Loucy (cell line): ENCODE results near the gene PTPRN2.

Experiments
- H2AFZ ChIP-seq: fragments of 200-600 bp; sonication (generic); 2 replicates; pipeline ENCODE4 v1.6.0; 2016; ENCODE audit warnings: antibody characterized with exemption, mild to moderate bottlenecking, low read length, moderate library complexity
- H3F3A ChIP-seq: fragments of 200-600 bp; 2 replicates; pipeline ENCODE4 v1.6.0; 2016; ENCODE audit warnings: antibody characterized with exemption, low read depth, mild to moderate bottlenecking
- H3K27me3 ChIP-seq: fragments of 200-600 bp; sonication (generic); 2 replicates; pipeline ENCODE4 v1.6.1; 2014; ENCODE audit warnings: low read length, mild to moderate bottlenecking; ENCODE audit not compliant: insufficient read depth, poor library complexity, severe bottlenecking
- H3K36me3 ChIP-seq: fragments of 200-600 bp; sonication (generic); 2 replicates; pipeline ENCODE4 v1.6.1; 2016; ENCODE audit warnings: low read length; ENCODE audit not compliant: insufficient read depth
- H3K4me1 ChIP-seq: fragments of 200-600 bp; sonication (generic); 2 replicates; pipeline ENCODE4 v1.5.1; 2014; ENCODE audit warnings: low read length, mild to moderate bottlenecking; ENCODE audit not compliant: insufficient read depth, poor library complexity, severe bottlenecking
- H3K4me2 ChIP-seq: fragments of 200-600 bp; sonication (generic); 2 replicates; pipeline ENCODE4 v1.6.0; 2014; ENCODE audit warnings: antibody characterized with exemption, low read length, low read depth, mild to moderate bottlenecking; ENCODE audit not compliant: poor library complexity, severe bottlenecking
- H3K4me3 ChIP-seq: fragments of 200-600 bp; sonication (generic); 2 replicates; pipeline ENCODE4 v1.5.1; 2014; ENCODE audit warnings: low read length, mild to moderate bottlenecking, mixed read lengths; ENCODE audit not compliant: poor library complexity, severe bottlenecking
- H3K79me2 ChIP-seq: fragments of 200-600 bp; sonication (generic); 2 replicates; pipeline ENCODE4 v1.6.1; 2014; ENCODE audit warnings: low read length; ENCODE audit not compliant: insufficient read depth
- H3K9ac ChIP-seq: fragments of 200-600 bp; sonication (generic); 2 replicates; pipeline ENCODE4 v1.6.0; 2014; ENCODE audit warnings: mild to moderate bottlenecking, low read depth, low read length, moderate library complexity; ENCODE audit not compliant: poor library complexity, severe bottlenecking
- H3K9me2 ChIP-seq: fragments of 200-600 bp; sonication (generic); replicated peaks from 2 replicates; pipeline ENCODE4 v1.6.1; 2016; ENCODE audit warnings: low read depth, low read length, mixed read lengths
- H3K9me3 ChIP-seq: fragments of 200-600 bp; sonication (generic); 2 replicates; pipeline ENCODE4 v1.6.1; 2014; ENCODE audit warnings: mild to moderate bottlenecking, antibody characterized with exemption, low read length, low read depth; ENCODE audit not compliant: insufficient read depth
- H4K20me1 ChIP-seq: fragments of 200-600 bp; sonication (generic); 2 replicates; pipeline ENCODE4 v1.6.0; 2014; ENCODE audit warnings: antibody characterized with exemption, low read length, mild to moderate bottlenecking; ENCODE audit not compliant: insufficient read depth, poor library complexity, severe bottlenecking
- EZH2phosphoT487 ChIP-seq: fragments of 200-600 bp; IDR thresholded peaks from 2 replicates; pipeline ENCODE4 v1.6.1; 2018; ENCODE audit warnings: antibody characterized with exemption, mild to moderate bottlenecking, moderate library complexity, borderline replicate concordance
- TF ChIP-seq, protein P1 (sequence below): fragments of 200-600 bp; sonication (generic); conservative IDR thresholded peaks from 2 replicates; pipeline ENCODE4 v1.5.1; 2014; ENCODE audit warnings: mild to moderate bottlenecking, antibody characterized with exemption, low read length

PTPRN2 gene

DNA sequence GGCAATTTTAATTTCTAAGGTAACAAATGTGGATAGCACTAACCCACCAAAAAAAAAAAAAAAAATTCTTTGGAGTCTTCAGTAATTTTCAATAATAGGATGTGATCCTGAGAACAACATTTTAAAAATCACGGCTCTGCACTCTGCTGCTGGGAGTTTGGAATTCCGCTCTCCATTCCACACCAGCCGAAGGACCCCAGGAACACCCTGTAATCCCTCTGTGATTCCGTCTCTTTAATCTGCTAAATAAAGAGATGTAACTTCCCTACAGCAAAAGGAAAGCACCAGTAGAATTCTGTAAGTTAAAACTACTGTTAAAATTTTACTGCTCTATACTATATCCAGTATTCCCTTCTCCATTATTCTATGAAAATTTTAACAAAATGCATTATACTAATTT is 284.5 kb downstream of the PTPRN2 start:
- Histone ChIP-seq H3K9me3 (peaks cover 10% of the 10 kb centered on the region; the same call in 1 of the 2 replicates), H3K4me2 (no peak overlapping the region), H3K36me3 (no peaks in the 10 kb centered on the region), H3K4me3 (no peak overlapping the region), H2AFZ (no peak overlapping the region), H3K27me3 (no peaks in the 10 kb centered on the region), H3K79me2 (no peaks in the 10 kb centered on the region), H3K4me1 (no peaks in the 10 kb centered on the region), H3K9me2 (no peaks in the 10 kb centered on the region), H4K20me1 (no peaks in the 10 kb centered on the region), H3K9ac (no peak overlapping the region), H3F3A (no peaks in the 10 kb centered on the region)
- TF ChIP-seq, protein P1, sequence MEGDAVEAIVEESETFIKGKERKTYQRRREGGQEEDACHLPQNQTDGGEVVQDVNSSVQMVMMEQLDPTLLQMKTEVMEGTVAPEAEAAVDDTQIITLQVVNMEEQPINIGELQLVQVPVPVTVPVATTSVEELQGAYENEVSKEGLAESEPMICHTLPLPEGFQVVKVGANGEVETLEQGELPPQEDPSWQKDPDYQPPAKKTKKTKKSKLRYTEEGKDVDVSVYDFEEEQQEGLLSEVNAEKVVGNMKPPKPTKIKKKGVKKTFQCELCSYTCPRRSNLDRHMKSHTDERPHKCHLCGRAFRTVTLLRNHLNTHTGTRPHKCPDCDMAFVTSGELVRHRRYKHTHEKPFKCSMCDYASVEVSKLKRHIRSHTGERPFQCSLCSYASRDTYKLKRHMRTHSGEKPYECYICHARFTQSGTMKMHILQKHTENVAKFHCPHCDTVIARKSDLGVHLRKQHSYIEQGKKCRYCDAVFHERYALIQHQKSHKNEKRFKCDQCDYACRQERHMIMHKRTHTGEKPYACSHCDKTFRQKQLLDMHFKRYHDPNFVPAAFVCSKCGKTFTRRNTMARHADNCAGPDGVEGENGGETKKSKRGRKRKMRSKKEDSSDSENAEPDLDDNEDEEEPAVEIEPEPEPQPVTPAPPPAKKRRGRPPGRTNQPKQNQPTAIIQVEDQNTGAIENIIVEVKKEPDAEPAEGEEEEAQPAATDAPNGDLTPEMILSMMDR = no peak
- no peak for TF ChIP-seq EZH2phosphoT487

DNA sequence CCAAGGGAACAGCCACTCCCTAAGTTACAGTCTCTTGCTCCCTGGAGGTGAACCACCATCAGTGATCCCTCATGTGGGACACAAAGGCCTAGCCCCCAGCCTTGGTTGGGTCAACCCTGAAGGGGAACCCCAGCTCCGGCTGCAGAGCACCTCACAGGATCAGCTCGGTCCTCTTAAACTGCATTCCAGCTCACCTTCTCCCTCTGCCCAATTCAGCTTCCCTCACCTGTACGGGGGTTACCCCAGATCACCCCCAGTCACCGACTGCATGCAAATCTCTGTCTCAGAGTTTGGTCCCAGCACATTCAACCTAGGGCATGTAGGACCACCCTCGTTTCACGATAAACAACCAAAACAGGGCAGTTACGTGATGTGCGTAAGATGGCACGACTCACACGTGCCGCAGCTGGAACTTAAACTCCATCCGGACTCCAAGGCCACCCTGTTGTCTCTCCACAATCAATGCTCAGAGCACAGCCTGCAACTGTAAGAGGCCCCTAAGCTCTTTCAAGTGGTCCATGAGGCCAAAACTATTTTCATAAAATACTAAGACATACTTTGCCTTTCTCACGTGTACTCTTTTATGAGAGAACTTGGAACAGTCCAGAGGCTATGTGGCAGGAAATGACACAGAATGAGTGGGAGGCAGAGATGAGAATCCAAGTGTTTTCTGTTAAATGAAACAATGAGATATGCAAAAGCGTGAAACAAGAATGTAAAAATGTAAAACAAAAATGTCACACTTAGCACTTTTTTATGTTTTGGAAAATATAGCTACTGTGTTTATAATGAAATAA is 285.2 kb downstream of the PTPRN2 start:
- Histone ChIP-seq H2AFZ (no peak overlapping the region), H3K4me1 (no peaks in the 10 kb centered on the region), H3K4me2 (no peak overlapping the region), H3K4me3 (no peak overlapping the region), H3K27me3 (no peaks in the 10 kb centered on the region), H3K9ac (no peak overlapping the region), H3K9me3 (peaks cover 7% of the 10 kb centered on the region; the same call in 1 of the 2 replicates), H3F3A (no peaks in the 10 kb centered on the region), H3K36me3 (no peaks in the 10 kb centered on the region), H4K20me1 (no peaks in the 10 kb centered on the region), H3K79me2 (no peaks in the 10 kb centered on the region), H3K9me2 (no peaks in the 10 kb centered on the region)
- TF ChIP-seq EZH2phosphoT487 = no peak
- TF ChIP-seq, protein P1 = no peak

- H3K9ac ChIP-seq = no peak overlapping the region
- H3K9me3 ChIP-seq = peaks cover 10% of the 10 kb centered on the region; the same call in 1 of the 2 replicates
- no peak overlapping the region for H2AFZ ChIP-seq
- H4K20me1 ChIP-seq = no peaks in the 10 kb centered on the region
- H3K36me3 ChIP-seq = no peaks in the 10 kb centered on the region
- H3K27me3 ChIP-seq = no peaks in the 10 kb centered on the region
- no peaks in the 10 kb centered on the region for H3K4me1 ChIP-seq
- no peak overlapping the region for H3K4me3 ChIP-seq
- no peaks in the 10 kb centered on the region for H3K9me2 ChIP-seq
- H3K4me2 ChIP-seq = no peak overlapping the region
- no peak for TF ChIP-seq EZH2phosphoT487
- TF ChIP-seq, protein P1 = no peak
- no peaks in the 10 kb centered on the region for H3F3A ChIP-seq
- no peaks in the 10 kb centered on the region for H3K79me2 ChIP-seq
These were observed 286.4 kb downstream of the PTPRN2 start for GRCh38 chr7:158301207-158301606.
